Muscle layer of colon (tissue), 2 donors: ENCODE measurements around the gene SELENON.

Source experiments
- H3K27ac ChIP-seq: one replicate; pipeline ENCODE4 v1.7.0; 2013; ENCODE audit warnings: low read depth, mild to moderate bottlenecking, low read length, moderate library complexity
- H3K27me3 ChIP-seq, 2 donors: one replicate each; pipeline ENCODE4 v1.7.0; 2013; ENCODE audit warnings: low read length in 2 of 2, mild to moderate bottlenecking in 2 of 2; ENCODE audit not compliant: insufficient read depth in 2 of 2, control insufficient read depth in 1 of 2
- H3K36me3 ChIP-seq: one replicate; pipeline ENCODE4 v1.7.0; 2013; ENCODE audit warnings: mild to moderate bottlenecking, low read length; ENCODE audit not compliant: insufficient read depth
- H3K4me1 ChIP-seq: one replicate; pipeline ENCODE4 v1.7.0; 2013; ENCODE audit warnings: mild to moderate bottlenecking, low read length; ENCODE audit not compliant: insufficient read depth
- H3K4me3 ChIP-seq, 2 donors: one replicate each; pipeline ENCODE4 v1.7.0; 2013; ENCODE audit warnings: low read length in 2 of 2, low read depth in 1 of 2, mild to moderate bottlenecking in 1 of 2, moderate library complexity in 1 of 2
- H3K9ac ChIP-seq: one replicate; pipeline ENCODE4 v1.7.0; 2013; ENCODE audit warnings: low read length
- H3K9me3 ChIP-seq: one replicate; pipeline ENCODE4 v1.7.0; 2013; ENCODE audit warnings: mild to moderate bottlenecking, low read length
- donor health status: abdominal sarcoma.
- donor health status: Adenocarcinoma of cecum.

SELENON gene, protein sequence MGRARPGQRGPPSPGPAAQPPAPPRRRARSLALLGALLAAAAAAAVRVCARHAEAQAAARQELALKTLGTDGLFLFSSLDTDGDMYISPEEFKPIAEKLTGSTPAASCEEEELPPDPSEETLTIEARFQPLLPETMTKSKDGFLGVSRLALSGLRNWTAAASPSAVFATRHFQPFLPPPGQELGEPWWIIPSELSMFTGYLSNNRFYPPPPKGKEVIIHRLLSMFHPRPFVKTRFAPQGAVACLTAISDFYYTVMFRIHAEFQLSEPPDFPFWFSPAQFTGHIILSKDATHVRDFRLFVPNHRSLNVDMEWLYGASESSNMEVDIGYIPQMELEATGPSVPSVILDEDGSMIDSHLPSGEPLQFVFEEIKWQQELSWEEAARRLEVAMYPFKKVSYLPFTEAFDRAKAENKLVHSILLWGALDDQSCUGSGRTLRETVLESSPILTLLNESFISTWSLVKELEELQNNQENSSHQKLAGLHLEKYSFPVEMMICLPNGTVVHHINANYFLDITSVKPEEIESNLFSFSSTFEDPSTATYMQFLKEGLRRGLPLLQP

DNA sequence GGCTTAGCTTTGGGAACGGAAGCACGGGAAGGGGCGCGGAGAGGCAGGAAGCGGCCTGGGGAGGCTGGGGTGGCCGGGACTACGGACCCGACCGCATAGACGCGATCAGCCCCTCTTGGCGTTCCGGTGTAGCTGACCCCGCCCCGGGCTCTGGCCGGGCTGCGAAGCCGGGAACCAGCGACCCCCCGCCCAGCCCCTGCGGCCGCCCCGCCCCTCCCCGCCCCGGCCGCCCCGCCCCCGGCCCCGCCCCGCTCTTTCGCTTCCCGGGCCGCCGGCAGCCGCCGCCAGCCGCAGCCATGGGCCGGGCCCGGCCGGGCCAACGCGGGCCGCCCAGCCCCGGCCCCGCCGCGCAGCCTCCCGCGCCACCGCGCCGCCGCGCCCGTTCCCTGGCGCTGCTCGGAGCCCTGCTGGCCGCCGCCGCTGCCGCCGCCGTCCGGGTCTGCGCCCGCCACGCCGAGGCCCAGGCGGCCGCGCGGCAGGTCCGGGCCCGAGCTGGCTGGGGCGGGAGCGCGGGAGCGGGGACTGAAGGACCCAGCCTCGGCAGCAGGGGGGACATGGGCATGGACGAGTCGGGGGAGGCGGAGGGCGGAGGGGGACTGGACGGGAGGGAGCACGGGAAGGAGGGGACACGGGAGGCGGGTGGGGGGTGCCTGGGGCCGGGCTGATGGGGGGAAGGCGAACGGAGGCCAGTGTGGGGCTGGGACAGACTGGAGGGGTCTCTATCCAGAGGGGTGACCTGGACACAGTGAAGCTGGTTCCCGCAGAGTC lies at the start of gene SELENON:
TSS of gene SELENON (plus strand) at position 259 of the 768 bp plus-strand sequence. CDS start at position 297, 38 bp downstream.
- peak within 1 kb of the TSS; percentile 54 to 78 for H3K4me3 ChIP-seq
- peak within 1 kb of the TSS; percentile 22 for H3K27ac ChIP-seq
- no peaks in the 10 kb centered on the region for H3K36me3 ChIP-seq
- no peaks in the 10 kb centered on the region for H3K9me3 ChIP-seq
- H3K27me3 ChIP-seq = no peaks in the 10 kb centered on the region
- peak within 1 kb of the TSS; percentile 57 for H3K9ac ChIP-seq
- H3K4me1 ChIP-seq = peaks cover 28% of the 10 kb centered on the region

DNA sequence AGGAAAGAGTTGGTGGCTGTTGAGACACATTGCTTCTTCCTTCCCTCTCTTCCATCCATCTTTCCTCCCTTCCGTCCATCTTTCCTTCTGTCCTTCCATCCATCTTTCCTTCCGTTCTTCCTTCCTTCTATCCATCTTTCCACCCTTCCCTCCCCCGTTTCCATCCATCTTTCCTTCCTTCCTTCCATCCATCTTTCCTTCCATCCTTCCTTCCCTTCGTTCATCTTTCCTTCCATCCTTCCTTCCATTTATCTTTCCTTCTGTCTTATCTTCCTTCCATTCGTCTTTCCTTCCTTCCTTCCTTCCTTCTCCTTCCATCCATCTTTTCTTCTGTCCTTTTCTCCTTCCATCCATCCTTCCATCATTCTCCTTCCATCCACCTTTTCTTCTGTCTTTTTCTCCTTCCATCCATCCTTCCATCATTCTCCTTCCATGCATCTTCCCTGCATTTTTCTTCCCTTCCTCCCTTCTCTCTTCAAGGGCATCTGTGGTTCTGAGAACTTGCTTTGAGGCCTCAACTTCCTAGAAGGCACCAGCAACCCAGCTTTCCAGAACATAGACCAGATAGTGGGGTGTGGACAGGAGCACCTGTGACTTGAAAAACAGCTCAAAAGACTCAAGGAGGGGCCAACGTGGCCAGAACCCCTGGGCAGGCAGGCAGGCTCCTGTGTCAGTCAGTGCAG lies 48.9 kb upstream of the SELENON start:
- peaks cover 19% of the 10 kb centered on the region for H3K4me1 ChIP-seq
- no peaks in the 10 kb centered on the region for H3K9me3 ChIP-seq
- no peaks in the 10 kb centered on the region for H3K27me3 ChIP-seq
- no peak overlapping the region for H3K27ac ChIP-seq
- no peak overlapping the region for H3K4me3 ChIP-seq
- H3K9ac ChIP-seq = no peak overlapping the region
- peaks cover 18% of the 10 kb centered on the region for H3K36me3 ChIP-seq

DNA sequence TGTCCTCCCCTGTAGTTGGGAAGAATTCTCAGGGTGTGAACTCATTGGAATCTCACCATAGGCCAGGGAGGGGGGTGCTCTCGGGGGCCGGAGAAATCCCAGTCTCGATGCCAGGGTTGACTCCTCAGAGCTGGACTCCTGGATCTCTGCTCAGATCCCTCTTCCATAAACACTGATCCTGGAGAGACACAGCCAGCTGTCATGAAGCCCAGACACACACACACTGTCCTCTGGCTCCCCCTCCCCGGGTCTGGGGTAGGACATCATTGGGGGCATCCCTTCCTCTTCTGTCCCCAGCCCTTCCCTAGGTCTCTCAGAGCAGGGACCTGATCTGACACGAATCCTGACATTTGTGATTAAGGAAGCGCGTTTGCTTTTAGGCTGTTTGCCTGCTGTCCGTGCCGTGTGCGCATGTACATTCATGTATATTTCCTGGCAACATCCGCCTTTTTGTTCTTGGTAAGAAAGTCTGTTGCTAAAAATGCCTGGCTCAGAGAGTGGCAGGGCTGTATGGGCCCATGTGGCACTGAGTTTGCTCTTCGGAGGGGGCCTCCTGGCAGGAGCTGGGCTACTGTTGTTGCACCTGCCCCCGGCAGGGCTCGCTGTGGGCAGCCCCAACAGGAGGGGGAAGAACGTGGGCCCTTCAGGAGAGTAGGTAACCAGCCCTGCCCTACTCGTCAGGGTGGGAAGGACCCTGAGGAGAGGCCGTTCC lies 45.4 kb upstream of the SELENON start:
- Histone ChIP-seq H3K4me1 (peaks cover 15% of the 10 kb centered on the region), H3K27ac (no peak overlapping the region), H3K9ac (no peak overlapping the region), H3K4me3 (no peak overlapping the region), H3K36me3 (peaks cover 24% of the 10 kb centered on the region), H3K27me3 (no peaks in the 10 kb centered on the region), H3K9me3 (no peaks in the 10 kb centered on the region)

DNA sequence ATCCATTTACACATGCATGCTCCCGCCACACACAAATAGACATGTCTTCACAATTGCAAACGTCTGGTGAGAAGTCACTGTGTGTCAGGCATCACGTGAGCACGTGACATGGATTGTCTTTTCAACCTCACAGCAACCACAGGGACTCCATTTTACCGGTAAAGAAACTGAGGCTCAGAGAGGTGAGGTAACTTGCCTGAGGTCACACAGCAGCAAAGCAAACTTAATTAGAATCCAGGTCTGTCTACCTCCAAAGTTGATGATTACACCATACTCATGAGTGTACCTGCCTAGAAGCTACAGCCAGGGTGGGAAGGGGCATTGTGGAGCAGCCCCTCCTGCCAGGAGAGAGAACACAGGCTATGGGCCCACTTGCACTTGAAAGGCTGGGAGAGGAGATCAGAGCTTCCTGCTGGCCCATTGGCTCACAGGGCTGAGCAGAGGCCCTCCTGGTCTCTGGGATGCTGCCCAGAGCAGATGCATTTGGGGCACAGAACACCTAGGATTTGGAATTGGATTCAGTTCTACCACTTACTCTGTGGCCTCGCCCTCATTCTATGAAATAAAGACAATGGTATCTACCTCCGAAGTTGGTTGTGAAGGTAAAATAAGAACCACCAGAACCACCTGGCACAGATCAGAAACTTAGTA lies 44.4 kb upstream of the SELENON start:
- peaks cover 15% of the 10 kb centered on the region for H3K4me1 ChIP-seq
- no peak overlapping the region for H3K4me3 ChIP-seq
- H3K9ac ChIP-seq = no peak overlapping the region
- H3K9me3 ChIP-seq = no peaks in the 10 kb centered on the region
- peaks cover 24% of the 10 kb centered on the region for H3K36me3 ChIP-seq
- no peaks in the 10 kb centered on the region for H3K27me3 ChIP-seq
- no peak overlapping the region for H3K27ac ChIP-seq

DNA sequence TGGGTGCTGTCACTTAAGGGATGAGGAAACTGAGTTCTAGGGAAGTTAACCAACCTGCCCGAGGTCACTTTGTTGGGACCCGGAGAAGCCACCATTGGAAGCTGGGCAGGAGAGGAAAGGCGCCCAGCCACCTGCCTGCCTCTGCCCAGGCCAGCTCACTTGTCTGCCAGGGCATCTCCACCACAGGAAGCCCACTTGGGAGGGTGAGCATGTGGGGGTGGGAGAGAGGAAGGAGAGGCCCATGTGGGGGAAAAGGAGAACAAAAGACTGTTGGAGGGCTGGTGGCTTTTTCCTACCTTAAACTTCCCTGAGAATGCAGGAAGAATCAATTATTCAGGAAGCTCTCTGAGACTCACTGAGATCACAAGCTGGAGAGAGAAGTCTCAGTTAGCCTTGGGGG lies 43.8 kb upstream of the SELENON start:
- H3K4me1 ChIP-seq = peaks cover 15% of the 10 kb centered on the region
- H3K36me3 ChIP-seq = peaks cover 24% of the 10 kb centered on the region

DNA sequence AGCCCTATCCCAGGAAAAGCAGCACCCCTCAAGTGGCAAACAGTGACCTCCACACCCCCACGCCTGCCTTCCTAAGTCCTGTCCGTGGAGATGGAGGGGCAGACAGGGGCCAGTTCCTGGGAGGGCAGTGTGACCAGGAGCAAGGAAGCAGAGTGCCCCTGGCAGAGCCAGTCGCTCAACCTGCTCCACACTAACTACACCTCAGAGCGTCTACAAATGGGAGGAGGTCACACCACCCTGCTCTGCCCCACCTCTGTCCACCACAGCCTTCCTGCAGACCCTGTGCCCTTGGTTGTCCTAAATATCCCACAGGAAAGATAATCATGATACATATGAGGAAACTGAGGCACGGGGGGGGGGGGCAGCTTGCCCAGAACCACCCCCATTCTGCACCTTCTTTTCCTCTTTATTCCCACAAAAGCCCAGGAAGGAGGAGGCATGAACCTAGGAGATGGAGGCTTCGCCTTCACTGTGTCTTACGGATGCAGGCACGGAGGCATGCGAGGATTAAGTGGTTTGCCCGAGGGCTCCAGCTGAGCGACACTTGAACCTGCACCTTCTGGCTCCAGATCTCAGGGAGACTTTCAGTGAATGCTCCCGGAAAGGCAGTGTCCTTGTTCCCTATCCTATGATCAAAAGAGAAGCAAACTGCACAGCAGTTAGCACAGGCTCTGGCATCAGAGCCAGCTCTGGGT lies 42.7 kb upstream of the SELENON start:
- no peak overlapping the region for H3K4me3 ChIP-seq
- H3K27me3 ChIP-seq = no peaks in the 10 kb centered on the region
- H3K36me3 ChIP-seq = peaks cover 16% of the 10 kb centered on the region
- H3K9me3 ChIP-seq = no peaks in the 10 kb centered on the region
- H3K9ac ChIP-seq = no peak overlapping the region
- H3K27ac ChIP-seq = no peak overlapping the region
- H3K4me1 ChIP-seq = peaks cover 15% of the 10 kb centered on the region

More for the DNA sequence above, 43.8 kb upstream of the SELENON start:
- H3K9me3 ChIP-seq = no peaks in the 10 kb centered on the region
- no peak overlapping the region for H3K4me3 ChIP-seq
- H3K9ac ChIP-seq = no peak overlapping the region
- no peaks in the 10 kb centered on the region for H3K27me3 ChIP-seq
- H3K27ac ChIP-seq = no peak overlapping the region

DNA sequence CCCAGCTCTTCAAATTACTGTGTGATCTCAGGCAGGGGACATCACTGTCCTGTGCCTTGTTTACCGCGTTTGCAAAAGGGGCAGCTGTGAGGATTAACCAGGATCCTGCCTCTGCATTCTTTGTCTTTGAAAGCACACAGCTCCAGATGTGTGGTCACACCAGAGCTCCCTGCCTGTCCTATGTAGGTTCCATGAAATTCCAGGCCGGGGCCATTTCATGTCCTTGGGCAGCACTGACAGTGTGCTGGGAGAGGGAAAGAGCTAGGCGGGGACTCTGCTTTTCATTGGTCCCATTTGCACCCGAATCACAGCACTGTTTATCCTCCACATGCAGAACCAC lies 42.2 kb upstream of the SELENON start:
- no peak overlapping the region for H3K4me3 ChIP-seq
- no peak overlapping the region for H3K27ac ChIP-seq
- peaks cover 15% of the 10 kb centered on the region for H3K4me1 ChIP-seq
- H3K9me3 ChIP-seq = no peaks in the 10 kb centered on the region
- peaks cover 16% of the 10 kb centered on the region for H3K36me3 ChIP-seq
- no peak overlapping the region for H3K9ac ChIP-seq
- no peaks in the 10 kb centered on the region for H3K27me3 ChIP-seq

DNA sequence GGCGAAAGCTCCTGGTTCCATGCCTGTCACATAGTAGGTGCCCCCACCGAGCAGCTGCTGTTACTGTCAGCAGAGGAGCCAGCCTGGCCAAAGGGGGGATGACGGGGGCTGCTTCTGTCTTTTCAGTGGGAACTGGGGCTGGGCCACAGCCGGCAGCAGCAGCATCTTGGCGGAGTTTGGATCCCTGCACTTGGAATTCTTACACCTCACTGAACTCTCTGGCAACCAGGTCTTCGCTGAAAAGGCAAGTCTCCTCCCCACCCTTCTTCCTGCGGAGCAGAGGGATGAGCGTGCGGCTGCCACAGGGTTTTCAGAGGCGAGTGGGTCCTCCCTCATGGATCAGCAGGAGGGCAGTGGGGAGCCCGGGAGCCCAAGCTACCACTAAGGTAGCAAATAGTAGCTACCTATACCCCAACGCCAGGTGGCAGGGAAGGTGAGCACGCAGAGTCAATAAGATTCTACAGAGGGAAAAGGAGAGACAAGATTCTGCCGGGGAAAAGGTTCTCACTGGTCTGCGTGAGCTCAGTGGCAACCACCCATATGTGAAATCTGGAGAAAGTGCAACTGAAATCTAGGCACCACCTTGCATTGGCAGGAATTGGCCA lies 41.4 kb upstream of the SELENON start:
- Histone ChIP-seq H3K4me1 (peaks cover 13% of the 10 kb centered on the region), H3K36me3 (peaks cover 17% of the 10 kb centered on the region), H3K9me3 (no peaks in the 10 kb centered on the region), H3K27me3 (no peaks in the 10 kb centered on the region), H3K4me3 (no peak overlapping the region), H3K9ac (no peak overlapping the region), H3K27ac (no peak overlapping the region)

DNA sequence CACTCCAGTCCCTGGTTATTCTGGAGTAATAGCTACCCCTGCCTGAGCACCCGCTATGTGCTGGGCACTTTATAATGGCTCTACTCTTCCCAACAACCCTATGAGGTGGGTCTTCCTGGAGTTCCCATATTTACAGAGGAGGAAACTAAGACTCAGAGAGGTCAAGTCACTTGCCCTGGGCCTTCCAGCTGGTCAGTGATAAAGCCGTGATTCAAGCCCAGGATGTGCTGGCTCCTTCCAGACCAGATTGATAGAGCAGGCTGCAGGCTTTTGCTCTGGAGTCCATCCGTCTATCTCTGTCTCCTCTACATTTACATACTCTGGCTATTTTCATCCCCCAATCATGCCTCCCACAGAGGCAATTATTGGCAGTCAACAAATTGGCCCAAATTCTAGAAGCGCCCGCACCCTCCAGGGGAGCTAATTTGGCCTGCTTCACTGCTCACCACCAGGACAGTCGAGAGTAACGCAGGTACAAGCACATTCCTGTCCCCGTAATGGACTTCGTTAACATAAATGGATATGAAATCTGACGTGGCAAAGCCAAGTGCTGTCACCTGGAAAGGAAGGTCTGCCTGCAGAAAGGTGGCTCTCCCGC lies 39.8 kb upstream of the SELENON start:
- Histone ChIP-seq H3K27me3 (no peaks in the 10 kb centered on the region), H3K27ac (no peak overlapping the region), H3K9ac (no peak overlapping the region), H3K36me3 (peaks cover 16% of the 10 kb centered on the region), H3K4me1 (no peaks in the 10 kb centered on the region), H3K4me3 (no peak overlapping the region), H3K9me3 (no peaks in the 10 kb centered on the region)
